Ishikawa (cell line): Measurements from ENCODE around the gene MSL2.

Experiments
- CEBPB ChIP-seq: IDR thresholded peaks from 2 replicates; pipeline ENCODE4 v1.6.1; 2012
- CREB1 ChIP-seq: IDR thresholded peaks from 2 replicates; pipeline ENCODE4 v1.6.1; 2012; ENCODE audit warnings: low read depth
- EGR1 ChIP-seq: IDR thresholded peaks from 2 replicates; pipeline ENCODE4 v1.6.1; 2012
- EP300 ChIP-seq: IDR thresholded peaks from 2 replicates; pipeline ENCODE4 v1.6.1; 2012; ENCODE audit warnings: borderline replicate concordance
- FOXM1 ChIP-seq: IDR thresholded peaks from 2 replicates; pipeline ENCODE4 v1.6.1; 2012; ENCODE audit warnings: low read depth, borderline replicate concordance
- NFIC ChIP-seq: IDR thresholded peaks from 2 replicates; pipeline ENCODE4 v1.6.1; 2012
- TAF1 ChIP-seq: IDR thresholded peaks from 2 replicates; pipeline ENCODE4 v1.6.1; 2012; ENCODE audit warnings: low read depth, mild to moderate bottlenecking
- TCF12 ChIP-seq: IDR thresholded peaks from 2 replicates; pipeline ENCODE4 v1.6.1; 2012; ENCODE audit warnings: low read depth
- YY1 ChIP-seq: IDR thresholded peaks from 2 replicates; pipeline ENCODE4 v1.6.1; 2012; ENCODE audit warnings: low read depth
- TF ChIP-seq, protein P1 (sequence below): IDR thresholded peaks from 2 replicates; pipeline ENCODE4 v1.6.1; 2012

DNA sequence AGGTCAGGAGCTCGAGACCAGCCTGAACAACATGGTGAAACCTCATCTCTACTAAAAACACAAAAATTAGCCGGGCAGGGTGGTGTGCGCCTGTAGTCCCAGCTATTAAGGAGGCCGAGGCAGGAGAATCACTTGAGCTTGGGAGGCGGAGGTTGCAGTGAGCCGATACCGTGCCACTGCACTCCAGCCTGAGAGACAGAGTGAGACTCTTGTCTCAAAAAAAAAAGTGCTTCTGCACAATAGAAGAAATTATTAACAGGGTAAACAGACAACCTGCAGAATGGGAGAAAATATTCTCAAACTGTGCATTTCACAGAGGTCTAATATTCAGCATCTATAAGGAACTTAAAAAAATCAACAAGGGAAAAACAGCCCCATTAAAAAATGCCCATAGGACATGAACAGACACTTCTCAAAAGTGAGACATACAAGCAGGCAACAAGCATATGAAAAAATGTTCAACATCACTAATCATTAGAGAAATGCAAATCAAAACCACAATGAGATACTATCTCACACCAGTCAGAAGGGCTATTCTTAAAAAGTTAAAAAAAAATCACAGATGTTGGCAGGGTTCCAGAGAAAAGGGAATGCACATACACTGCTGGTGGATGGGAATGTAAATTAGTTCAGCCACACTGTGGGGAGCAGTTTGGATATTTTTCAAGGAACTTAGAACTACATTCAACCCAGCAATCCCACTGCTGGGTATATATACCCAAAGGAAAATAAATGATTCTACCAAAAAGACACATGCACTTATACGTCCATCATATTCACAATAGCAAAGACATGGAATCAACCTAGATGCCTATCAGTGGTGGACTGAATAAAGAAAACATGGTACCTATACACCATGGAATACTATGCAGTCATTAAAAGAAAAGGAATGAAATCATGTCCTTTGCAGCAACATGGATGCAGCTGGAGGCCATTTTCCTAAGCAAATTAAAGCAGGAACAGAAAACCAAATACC is 75.5 kb downstream of the MSL2 start:
- TF ChIP-seq EP300 (no peak), TAF1 (no peak), FOXM1 (no peak), EGR1 (no peak), TCF12 (no peak), CREB1 (no peak), YY1 (no peak), CEBPB (no peak), NFIC (peak; percentile 50)
- TF ChIP-seq, protein P1, sequence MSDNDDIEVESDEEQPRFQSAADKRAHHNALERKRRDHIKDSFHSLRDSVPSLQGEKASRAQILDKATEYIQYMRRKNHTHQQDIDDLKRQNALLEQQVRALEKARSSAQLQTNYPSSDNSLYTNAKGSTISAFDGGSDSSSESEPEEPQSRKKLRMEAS, result no peak
